HCT116 (cell line): ENCODE results near the gene SELE. TPM values are rescaled to one million over a fixed set of nuclear protein-coding genes. Genes with fewer than 3 reads are reported as not detected.

Experiments used
- ATAC-seq: fragments of 200-7000 bp; cut with Tn5 transposase; 2 replicates; pipeline ENCODE4 v1.9.1; 2020; ENCODE audit warnings: mild to moderate bottlenecking, moderate library complexity
- BruUV-seq: library from RNA; stranded (reverse); fragments of 400-500 nt; replicated peaks from 2 replicates; lab custom pipeline; 2021; lab: Mats Ljungman, UMichigan
- CTCF ChIA-PET: fragments of 300-600 bp; sonication (Branson Sonifier 250); formaldehyde crosslinking; loops from one replicate; lab custom pipeline; 2021; ENCODE audit warnings: antibody characterized with exemption; lab: Charles Lee
- POLR2A ChIA-PET: fragments of 300-600, 350-600 bp; sonication (Branson Sonifier 250); formaldehyde crosslinking; loops from one replicate; lab custom pipeline; 2021; ENCODE audit warnings: antibody characterized with exemption; lab: Charles Lee
- RAD21 ChIA-PET, 2 experiments: fragments of 300-600 bp; sonication (Branson Sonifier 250); formaldehyde crosslinking; loops; one replicate each; lab custom pipeline; 2023; ENCODE audit warnings: low total read pairs in 2 of 2; ENCODE audit not compliant: uncharacterized antibody in 2 of 2, unreplicated experiment in 2 of 2, low non-redundant PET in 1 of 2; lab: Charles Lee
- DNase-seq: peaks from one replicate; pipeline ENCODE4 v3.0.0-alpha.2; 2010; ENCODE audit warnings: low read depth, low spot score
- H2AFZ ChIP-seq: fragments of 200-600 bp; shearing (Covaris generic), sonication (generic); 2 replicates; pipeline ENCODE4 v1.6.1; 2017; ENCODE audit warnings: low read depth, mixed run types, mixed read lengths, antibody characterized with exemption, low read length; ENCODE audit not compliant: poor library complexity, severe bottlenecking
- H3K27ac ChIP-seq: 2 replicates; pipeline ENCODE4 v1.5.1; 2012; ENCODE audit warnings: low read depth, low read length
- H3K27me3 ChIP-seq: fragments of 200-600 bp; sonication (generic); 2 replicates; pipeline ENCODE4 v1.6.1; 2016; ENCODE audit warnings: mixed run types, low read length, mixed read lengths; ENCODE audit not compliant: insufficient read depth
- H3K36me3 ChIP-seq, 2 experiments: fragments of 200-500 bp in 1 of 2; fragments of 200-600 bp in 1 of 2; sonication (Bioruptor generic) in 1 of 2; sonication (generic) in 1 of 2; 2 replicates each; pipeline versions ENCODE4 v1.5.1 to v1.6.1; 2014 to 2016; ENCODE audit warnings: low read length in 2 of 2, inconsistent platforms in 1 of 2, mixed read lengths in 1 of 2, mixed run types in 1 of 2; ENCODE audit not compliant: insufficient read depth in 2 of 2, control insufficient read depth in 1 of 2
- H3K4me1 ChIP-seq, 2 experiments: fragments of 200-600 bp in 1 of 2; sonication (generic) in 1 of 2; 2 replicates each; pipeline versions ENCODE4 v1.5.1 to v1.6.1; 2012 to 2017; ENCODE audit warnings: low read length in 2 of 2, inconsistent platforms in 1 of 2, mild to moderate bottlenecking in 1 of 2, mixed read lengths in 1 of 2, mixed run types in 1 of 2, moderate library complexity in 1 of 2; ENCODE audit not compliant: insufficient read depth in 2 of 2, control insufficient read depth in 1 of 2
- H3K4me2 ChIP-seq: fragments of 200-600 bp; sonication (generic); 2 replicates; pipeline ENCODE4 v1.6.1; 2017; ENCODE audit warnings: mixed run types, low read length, mixed read lengths
- H3K4me3 ChIP-seq, 2 experiments: fragments of 200-600 bp in 1 of 2; sonication (generic) in 1 of 2; replicated peaks in 1 of 2; 2 replicates each; pipeline ENCODE4 v1.5.1; 2011 to 2016; ENCODE audit warnings: low read length in 2 of 2, control low read depth in 1 of 2, low read depth in 1 of 2, mild to moderate bottlenecking in 1 of 2, mixed read lengths in 1 of 2, mixed run types in 1 of 2
- H3K79me2 ChIP-seq: fragments of 200-600 bp; sonication (generic); 2 replicates; pipeline ENCODE4 v1.6.1; 2017; ENCODE audit warnings: mild to moderate bottlenecking, mixed run types, low read length, moderate library complexity, mixed read lengths; ENCODE audit not compliant: insufficient read depth
- H3K9ac ChIP-seq: fragments of 200-600 bp; sonication (generic); 2 replicates; pipeline ENCODE4 v1.6.1; 2016; ENCODE audit warnings: low read length, mixed read lengths
- H3K9me2 ChIP-seq: fragments of 200-600 bp; sonication (generic), shearing (Covaris generic); 2 replicates; pipeline ENCODE4 v1.6.1; 2017; ENCODE audit warnings: mixed run types, mild to moderate bottlenecking, moderate library complexity; ENCODE audit not compliant: insufficient read depth
- H3K9me3 ChIP-seq, 2 experiments: fragments of 200-500 bp in 1 of 2; fragments of 200-600 bp in 1 of 2; sonication (Bioruptor generic) in 1 of 2; sonication (generic) in 1 of 2; 2 replicates each; pipeline ENCODE4 v1.6.1; 2014 to 2017; ENCODE audit warnings: low read length in 2 of 2, mixed read lengths in 2 of 2, inconsistent platforms in 1 of 2, low read depth in 1 of 2, mild to moderate bottlenecking in 1 of 2, mixed run types in 1 of 2, moderate library complexity in 1 of 2; ENCODE audit not compliant: control insufficient read depth in 1 of 2, insufficient read depth in 1 of 2
- H4K20me1 ChIP-seq: fragments of 200-600 bp; sonication (generic), shearing (Covaris generic); 2 replicates; pipeline ENCODE4 v1.6.1; 2017; ENCODE audit warnings: mixed run types, mild to moderate bottlenecking, moderate library complexity; ENCODE audit not compliant: insufficient read depth
- EZH2 ChIP-seq: fragments of 200-600 bp; sonication (generic); IDR thresholded peaks from 2 replicates; pipeline ENCODE4 v1.6.1; 2017; ENCODE audit warnings: antibody characterized with exemption, mixed run types
- EZH2phosphoT487 ChIP-seq: fragments of 200-600 bp; IDR thresholded peaks from 2 replicates; pipeline ENCODE4 v1.6.1; 2018; ENCODE audit warnings: antibody characterized with exemption, borderline replicate concordance
- FOSL1 ChIP-seq: IDR thresholded peaks from 2 replicates; pipeline ENCODE4 v1.6.1; 2012; ENCODE audit warnings: low read depth
- POLR2A ChIP-seq: IDR thresholded peaks from 2 replicates; pipeline ENCODE4 v1.7.0; 2011; ENCODE audit warnings: borderline replicate concordance; ENCODE audit not compliant: insufficient read depth, insufficient read length; ENCODE audit errors: extremely low read depth
- REST ChIP-seq: IDR thresholded peaks from 2 replicates; pipeline ENCODE4 v1.6.1; 2012; ENCODE audit warnings: low read depth
- SIN3A ChIP-seq: IDR thresholded peaks from 2 replicates; pipeline ENCODE4 v1.6.1; 2012; ENCODE audit warnings: low read depth
- ZFX ChIP-seq: fragments of 450-650 bp; IDR thresholded peaks from 2 replicates; pipeline ENCODE4 v1.6.1; 2017
- intact Hi-C: fragments of 100-400 bp; cut with micrococcal nuclease; formaldehyde crosslinking; loops from 2 replicates; pipeline ENCODE4 v1.10.0; 2022
- total RNA-seq: library from RNA; stranded (reverse); gene quantifications from one replicate; pipeline ENCODE4 v1.2.1, GENCODE V29; 2021; ENCODE audit not compliant: unreplicated experiment

Gene SELE
- total RNA-seq, 1 experiment from 2014 or later, result not detected

GRCh38 chr1:169708647-169709046, 25.2 kb downstream of the SELE start:
- TF ChIP-seq ZFX (no peak), EZH2 (no peak), REST (no peak), SIN3A (no peak), FOSL1 (no peak), POLR2A (no peak), EZH2phosphoT487 (no peak)
- TF ChIP-seq, all 23 proteins: peak for 0
- ATAC-seq, result no peak
- Histone ChIP-seq H3K79me2 (no peaks in the 10 kb centered on the region), H3K27ac (no peak overlapping the region), H3K36me3 (no peaks in the 10 kb centered on the region), H3K4me3 (no peak overlapping the region), H3K27me3 (no peaks in the 10 kb centered on the region), H2AFZ (no peak overlapping the region), H4K20me1 (no peaks in the 10 kb centered on the region), H3K9me3 (no peaks in the 10 kb centered on the region), H3K4me2 (no peak overlapping the region), H3K9me2 (no peaks in the 10 kb centered on the region), H3K9ac (no peak overlapping the region), H3K4me1 (peaks cover 2 to 12% of the 10 kb centered on the region in 2 experiments; a peak in 3 of 4 replicates)
- no TSS peak for BruUV-seq
- intact Hi-C loops, result no loop called here
- ChIA-PET POLR2A (no interaction called here), RAD21 (no interaction called here), CTCF (no interaction called here)
- DNase-seq, result no peak
